Tibial artery (tissue), 4 donors: ENCODE measurements around the gene LRRC8D.

Experiments
- DNase-seq, 2 donors: peaks; one replicate each; pipeline ENCODE4 v3.0.0-alpha.2; 2019
- H3K27ac ChIP-seq, 2 donors: fragments of 200-600 bp; sonication (generic) in 1 of 2; 1 replicate in 1 of 2; 2 replicates in 1 of 2; pipeline ENCODE4 v1.5.1; 2018 to 2019; ENCODE audit warnings: mild to moderate bottlenecking in 1 of 2
- H3K27me3 ChIP-seq, 2 donors: fragments of 200-600 bp; sonication (generic) in 1 of 2; one replicate each; pipeline versions ENCODE4 v1.5.1 to v1.6.0; 2016 to 2019
- H3K36me3 ChIP-seq, 3 donors: fragments of 200-600 bp; sonication (generic) in 2 of 3; one replicate each; pipeline ENCODE4 v1.5.1; 2016 to 2019; ENCODE audit warnings: mild to moderate bottlenecking in 2 of 3
- H3K4me1 ChIP-seq, 4 donors: fragments of 200-600 bp; sonication (generic) in 2 of 4; 1 replicate in 3 of 4; 2 replicates in 1 of 4; pipeline ENCODE4 v1.5.1; 2016 to 2019
- H3K4me3 ChIP-seq, 2 donors: fragments of 200-600 bp; sonication (generic) in 1 of 2; 1 replicate in 1 of 2; 2 replicates in 1 of 2; pipeline ENCODE4 v1.5.1; 2018 to 2019; ENCODE audit warnings: mild to moderate bottlenecking in 2 of 2
- H3K9me3 ChIP-seq, 3 donors: fragments of 200-600 bp; sonication (generic) in 1 of 3; one replicate each; pipeline ENCODE4 v1.5.1; 2016 to 2019
- intact Hi-C: fragments of 100-400 bp; cut with DNase I; formaldehyde crosslinking; loops from one replicate; pipeline ENCODE4 v1.15.0; 2023; ENCODE audit warnings: low total_unique reads
- TF ChIP-seq, protein P1 (sequence below), 2 experiments: fragments of 200-600 bp in 1 of 2; fragments of 450-650 bp in 1 of 2; IDR thresholded peaks; one replicate each; pipeline ENCODE4 v1.5.1; 2017 to 2019; ENCODE audit warnings: antibody characterized with exemption in 2 of 2, mild to moderate bottlenecking in 1 of 2, moderate library complexity in 1 of 2

LRRC8D gene

DNA sequence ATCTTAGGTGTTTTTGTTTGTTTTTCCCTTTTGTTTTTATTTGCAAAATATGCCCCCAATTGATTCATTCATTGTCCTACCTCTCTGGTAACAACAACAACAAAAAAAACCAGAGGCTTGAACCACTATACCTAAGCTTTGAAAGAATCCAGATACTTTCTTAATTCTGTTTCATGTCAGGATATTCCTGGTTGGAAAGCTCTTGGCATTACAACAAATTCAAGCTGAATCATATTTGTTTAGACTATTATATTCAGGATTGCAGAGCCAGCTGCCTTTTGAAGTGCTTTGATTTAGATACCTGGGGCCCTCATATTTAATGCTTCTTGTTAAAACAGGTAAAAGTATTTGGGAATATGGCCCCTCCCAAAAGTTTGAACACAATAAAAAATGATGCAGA lies 151.2 kb downstream of the LRRC8D start:
- H3K27ac ChIP-seq = no peak overlapping the region
- no peak for DNase-seq
- no peaks in the 10 kb centered on the region for H3K36me3 ChIP-seq
- TF ChIP-seq, protein P1, sequence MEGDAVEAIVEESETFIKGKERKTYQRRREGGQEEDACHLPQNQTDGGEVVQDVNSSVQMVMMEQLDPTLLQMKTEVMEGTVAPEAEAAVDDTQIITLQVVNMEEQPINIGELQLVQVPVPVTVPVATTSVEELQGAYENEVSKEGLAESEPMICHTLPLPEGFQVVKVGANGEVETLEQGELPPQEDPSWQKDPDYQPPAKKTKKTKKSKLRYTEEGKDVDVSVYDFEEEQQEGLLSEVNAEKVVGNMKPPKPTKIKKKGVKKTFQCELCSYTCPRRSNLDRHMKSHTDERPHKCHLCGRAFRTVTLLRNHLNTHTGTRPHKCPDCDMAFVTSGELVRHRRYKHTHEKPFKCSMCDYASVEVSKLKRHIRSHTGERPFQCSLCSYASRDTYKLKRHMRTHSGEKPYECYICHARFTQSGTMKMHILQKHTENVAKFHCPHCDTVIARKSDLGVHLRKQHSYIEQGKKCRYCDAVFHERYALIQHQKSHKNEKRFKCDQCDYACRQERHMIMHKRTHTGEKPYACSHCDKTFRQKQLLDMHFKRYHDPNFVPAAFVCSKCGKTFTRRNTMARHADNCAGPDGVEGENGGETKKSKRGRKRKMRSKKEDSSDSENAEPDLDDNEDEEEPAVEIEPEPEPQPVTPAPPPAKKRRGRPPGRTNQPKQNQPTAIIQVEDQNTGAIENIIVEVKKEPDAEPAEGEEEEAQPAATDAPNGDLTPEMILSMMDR (IDR thresholded peaks at IDR 0.05) = no peak
- intact Hi-C loops = no loop called here
- no peak overlapping the region for H3K4me3 ChIP-seq
- no peaks in the 10 kb centered on the region for H3K9me3 ChIP-seq
- H3K27me3 ChIP-seq = no peaks in the 10 kb centered on the region
- H3K4me1 ChIP-seq = no peaks in the 10 kb centered on the region

DNA sequence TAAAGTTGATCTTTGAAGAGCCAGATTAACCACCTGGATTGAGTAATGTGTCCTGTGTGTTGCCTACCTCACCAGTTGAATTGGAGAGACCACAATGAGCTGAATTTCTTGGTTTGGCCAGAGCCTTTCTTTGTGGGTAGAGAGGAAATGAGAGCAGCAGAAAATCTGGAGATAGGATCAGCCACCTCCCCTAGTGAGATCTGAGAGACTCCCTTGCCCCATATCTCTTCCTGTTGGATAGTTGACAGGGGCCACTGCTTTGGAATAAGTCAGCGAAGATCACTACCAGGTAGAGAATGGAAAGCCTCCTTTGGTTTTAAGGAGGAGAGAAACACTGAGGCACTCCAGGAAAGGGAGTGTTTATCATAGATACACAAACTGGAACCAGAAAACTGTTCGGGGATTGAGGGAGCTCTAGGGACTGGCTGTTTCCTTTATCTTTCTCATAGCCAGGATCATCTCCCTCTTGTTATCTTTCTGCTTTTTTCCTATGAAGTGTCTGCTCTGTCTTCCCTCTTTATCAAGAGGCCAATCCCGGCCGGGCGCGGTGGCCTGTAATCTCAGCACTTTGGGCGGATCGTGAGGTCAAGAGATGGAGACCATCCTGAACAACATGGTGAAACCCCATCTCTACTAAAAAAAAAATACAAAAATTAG lies 152.8 kb downstream of the LRRC8D start:
- TF ChIP-seq, protein P1 (IDR thresholded peaks at IDR 0.05) = no peak
- Histone ChIP-seq H3K4me1 (no peaks in the 10 kb centered on the region), H3K27me3 (no peaks in the 10 kb centered on the region), H3K27ac (no peak overlapping the region), H3K36me3 (no peaks in the 10 kb centered on the region), H3K4me3 (no peak overlapping the region), H3K9me3 (no peaks in the 10 kb centered on the region)
- no peak for DNase-seq
- intact Hi-C loops = no loop called here

- H3K36me3 ChIP-seq = no peaks in the 10 kb centered on the region
- H3K27me3 ChIP-seq = no peaks in the 10 kb centered on the region
- intact Hi-C loops = no loop called here
- no peak for DNase-seq
- TF ChIP-seq, protein P1 (IDR thresholded peaks at IDR 0.05) = no peak
- H3K4me3 ChIP-seq = no peak overlapping the region
- H3K4me1 ChIP-seq = no peaks in the 10 kb centered on the region
- H3K27ac ChIP-seq = no peak overlapping the region
- no peaks in the 10 kb centered on the region for H3K9me3 ChIP-seq
Measured at GRCh38 chr1:89974256-89974655, 153.4 kb downstream of the LRRC8D start.

- no peak overlapping the region for H3K27ac ChIP-seq
- H3K36me3 ChIP-seq = no peaks in the 10 kb centered on the region
- intact Hi-C loops = no loop called here
- H3K9me3 ChIP-seq = no peaks in the 10 kb centered on the region
- TF ChIP-seq, protein P1 (IDR thresholded peaks at IDR 0.05) = no peak
- no peak for DNase-seq
- no peak overlapping the region for H3K4me3 ChIP-seq
- H3K4me1 ChIP-seq = no peaks in the 10 kb centered on the region
- no peaks in the 10 kb centered on the region for H3K27me3 ChIP-seq
Measured at GRCh38 chr1:89974696-89975470, 154.1 kb downstream of the LRRC8D start.

- Histone ChIP-seq H3K36me3 (no peaks in the 10 kb centered on the region), H3K4me1 (no peaks in the 10 kb centered on the region), H3K27me3 (no peaks in the 10 kb centered on the region), H3K4me3 (no peak overlapping the region), H3K9me3 (no peaks in the 10 kb centered on the region), H3K27ac (no peak overlapping the region)
- TF ChIP-seq, protein P1 (IDR thresholded peaks at IDR 0.05) = no peak
- no peak for DNase-seq
- intact Hi-C loops = no loop called here
Measured at GRCh38 chr1:89975540-89976125, 154.8 kb downstream of the LRRC8D start.
